Upper lobe of left lung (tissue), 4 donors: ENCODE measurements around the gene CADPS.

Experiments used
- CTCF ChIP-seq, 6 experiments: fragments of 450-650 bp in 4 of 6; fragments of 200-600 bp in 2 of 6; sonication (generic) in 2 of 6; IDR thresholded peaks; one replicate each; pipeline ENCODE4 v1.5.1; 2016 to 2019; ENCODE audit warnings: antibody characterized with exemption in 6 of 6
- EP300 ChIP-seq, 4 donors: sonication (generic); formaldehyde crosslinking; IDR thresholded peaks; one replicate each; pipeline ENCODE4 v1.5.1; 2017; ENCODE audit warnings: antibody characterized with exemption in 4 of 4, control low read depth in 2 of 4
- POLR2A ChIP-seq, 4 donors: fragments of 450-650 bp; IDR thresholded peaks; one replicate each; pipeline ENCODE4 v1.5.1; 2016 to 2017; ENCODE audit warnings: antibody characterized with exemption in 4 of 4, mild to moderate bottlenecking in 2 of 4

GRCh38 chr3:62749657-62750056 is 125.6 kb downstream of the CADPS start:
- no peak for TF ChIP-seq CTCF (IDR thresholded peaks at IDR 0.05)
- no peak for TF ChIP-seq POLR2A (IDR thresholded peaks at IDR 0.05)
- TF ChIP-seq EP300 (IDR thresholded peaks at IDR 0.05): no peak
